K562 (cell line): ENCODE data around the gene AMPD3. TPM values are rescaled to one million over a fixed set of nuclear protein-coding genes. Genes with fewer than 3 reads are reported as not detected.

ENCODE experiments used
- ARID3B ChIP-seq: fragments of 250-450 bp; sonication (Bioruptor Pico); IDR thresholded peaks from 2 replicates; pipeline ENCODE4 v1.4.0; 2020; ENCODE audit warnings: borderline replicate concordance
- BCL6 ChIP-seq: fragments of 250-450 bp; sonication (Bioruptor Pico); IDR thresholded peaks from 2 replicates; pipeline ENCODE4 v1.4.0; 2020
- BRF1 ChIP-seq: IDR thresholded peaks from 3 replicates; pipeline ENCODE4 v1.6.1; 2011; ENCODE audit warnings: borderline replicate concordance, mild to moderate bottlenecking; ENCODE audit not compliant: insufficient read length; ENCODE audit errors: extremely low read depth
- ELF1 ChIP-seq: fragments of 200-800 bp; sonication (Bioruptor generic); IDR thresholded peaks from 2 replicates; pipeline ENCODE4 v1.6.1; 2016; ENCODE audit warnings: missing genetic modification characterization, missing compliant biosample characterization
- ETS2 ChIP-seq: IDR thresholded peaks from 2 replicates; pipeline ENCODE4 v1.6.1; 2016; ENCODE audit warnings: borderline replicate concordance, missing genetic modification characterization, mild to moderate bottlenecking, moderate library complexity, missing compliant biosample characterization; ENCODE audit not compliant: poor library complexity, severe bottlenecking
- HNRNPH1 ChIP-seq: fragments of 200-400 bp; formaldehyde crosslinking; optimal IDR thresholded peaks from 2 replicates; pipeline ENCODE3; 2017; ENCODE audit warnings: low read depth, mild to moderate bottlenecking, low read length, moderate library complexity
- MBD2 ChIP-seq: sonication (generic); IDR thresholded peaks from 2 replicates; pipeline ENCODE4 v1.6.1; 2016; ENCODE audit warnings: low read depth, borderline replicate concordance
- NR2C2 ChIP-seq, 2 experiments: fragments of 200-800 bp in 1 of 2; sonication (Bioruptor generic) in 1 of 2; sonication (generic) in 1 of 2; formaldehyde crosslinking in 1 of 2; IDR thresholded peaks; 2 replicates each; pipeline versions ENCODE4 v1.6.1 to v1.8.0; 2016 to 2022; ENCODE audit warnings: mild to moderate bottlenecking in 1 of 2, missing compliant biosample characterization in 1 of 2, missing genetic modification characterization in 1 of 2, missing genetic modification reagents in 1 of 2
- NUFIP1 ChIP-seq: fragments of 450-650 bp; IDR thresholded peaks from 2 replicates; pipeline ENCODE4 v1.6.1; 2018; ENCODE audit not compliant: partially characterized antibody
- POU5F1 ChIP-seq: fragments of 150-350 bp; IDR thresholded peaks from 2 replicates; pipeline ENCODE4 v1.6.1; 2014; ENCODE audit warnings: borderline replicate concordance, low read length, low read depth, mild to moderate bottlenecking; ENCODE audit not compliant: partially characterized antibody
- SAFB ChIP-seq: fragments of 200-400 bp; formaldehyde crosslinking; IDR thresholded peaks from 2 replicates; pipeline ENCODE4 v1.6.1; 2017; ENCODE audit warnings: low read depth, low read length, borderline replicate concordance
- STAG1 ChIP-seq: sonication (generic); formaldehyde crosslinking; IDR thresholded peaks from 2 replicates; pipeline ENCODE4 v1.5.0; 2020; ENCODE audit warnings: missing genetic modification reagents, borderline replicate concordance
- TSHZ1 ChIP-seq: fragments of 250-450 bp; sonication (Bioruptor Pico); IDR thresholded peaks from 2 replicates; pipeline ENCODE4 v1.4.0; 2020; ENCODE audit warnings: mild to moderate bottlenecking, moderate library complexity
- ZBTB8A ChIP-seq: fragments of 450-650 bp; IDR thresholded peaks from 2 replicates; pipeline ENCODE4 v1.6.1; 2018; ENCODE audit warnings: mild to moderate bottlenecking, moderate library complexity; ENCODE audit not compliant: partially characterized antibody
- ZNF280B ChIP-seq: fragments of 250-450 bp; sonication (Bioruptor Pico); IDR thresholded peaks from 2 replicates; pipeline ENCODE4 v1.5.1; 2021; ENCODE audit warnings: mild to moderate bottlenecking
- ZNF311 ChIP-seq: fragments of 250-450 bp; sonication (Bioruptor Pico); IDR thresholded peaks from 2 replicates; pipeline ENCODE4 v1.4.0; 2020; ENCODE audit warnings: mild to moderate bottlenecking, moderate library complexity
- ZNF740 ChIP-seq, 3 experiments: fragments of 200-800 bp in 1 of 3; sonication (Bioruptor generic) in 1 of 3; sonication (generic) in 1 of 3; formaldehyde crosslinking in 1 of 3; IDR thresholded peaks; 2 replicates each; pipeline versions ENCODE4 v1.6.1 to v1.8.0; 2016 to 2022; ENCODE audit warnings: mild to moderate bottlenecking in 2 of 3, missing compliant biosample characterization in 2 of 3, missing genetic modification characterization in 2 of 3, missing genetic modification reagents in 1 of 3
- ZNF780A ChIP-seq: fragments of 250-450 bp; sonication (Bioruptor Pico); IDR thresholded peaks from 2 replicates; pipeline ENCODE4 v1.5.0; 2021; ENCODE audit warnings: mild to moderate bottlenecking
- polyA plus RNA-seq, 8 experiments: library from polyadenylated mRNA; depleted of rRNA in 4 of 8; stranded (reverse) in 5 of 8; unstranded in 3 of 8; fragments of >200 nt; fragmentation: Nextera tagmentation in 2 of 8; fragmentation: Illumina TruSeq in 1 of 8; extraction: Ambion mirVana in 2 of 8; extraction: Trizol in 1 of 8; gene quantifications; 2 replicates each; pipeline versions ENCODE4 v1.2.1 to v1.2.3, GENCODE V29; 2011 to 2014; ENCODE audit warnings: inconsistent platforms in 1 of 8, missing spikeins in 1 of 8
- total RNA-seq, 7 experiments: library from RNA; depleted of rRNA in 6 of 7; stranded (reverse); fragments of >200 nt in 6 of 7; fragmentation: Illumina TruSeq in 2 of 7; extraction: Trizol in 2 of 7; gene quantifications; 2 replicates each; pipeline versions ENCODE4 v1.2.1 to v1.2.3, GENCODE V29; 2011 to 2021; ENCODE audit warnings: low replicate concordance in 1 of 7

Gene AMPD3
- total and polyA plus RNA-seq, 9 of the 15 experiments (the other 6 are each of a cell fraction or from before 2014, with no cell fraction given), result 4.4 to 23.6 (median 11.2) TPM

GRCh38 chr11:10455637-10456487 is 798 bp downstream of the AMPD3 start (continued):
- TF ChIP-seq ARID3B (CRISPR knock-in tag) (no peak), ELF1 (peak; percentile 47; the same call in 1 of the 2 replicates), SAFB (no peak), TSHZ1 (CRISPR knock-in tag) (no peak), NUFIP1 (no peak), ZNF780A (CRISPR knock-in tag) (no peak), BCL6 (CRISPR knock-in tag) (no peak), HNRNPH1 (no peak), ZBTB8A (no peak), NR2C2 (CRISPR knock-in tag; IDR thresholded peaks at IDR 0.05) (no peak), NR2C2 (tag; IDR thresholded peaks at IDR 0.05) (peak; percentile 10; the same call in 1 of the 2 replicates), STAG1 (no peak), ZNF311 (CRISPR knock-in tag) (no peak), ZNF280B (CRISPR knock-in tag) (no peak), BRF1 (no peak), ETS2 (tag) (no peak), POU5F1 (no peak), MBD2 (no peak), ZNF740 (CRISPR knock-in tag; IDR thresholded peaks at IDR 0.05) (no peak), ZNF740 (tag; IDR thresholded peaks at IDR 0.05) (no peak)
